Stimulated activated CD8-positive, alpha-beta memory T cell treated with anti-CD3 and anti-CD28 coated beads, Interleukin-15, amount 100 ng/mL, for 24 hours (primary cell): ENCODE measurements around the gene RNF220.
A peak's percentile ranks its signal among the peaks of the same experiment; 100 is the strongest.
"Not testable (repeated sequence)": the region's sequence is repeated elsewhere in the genome, so short reads cannot be mapped to it uniquely, and the experiment has no call there.

Experiments
- DNase-seq: peaks from one replicate; pipeline ENCODE4 v3.0.0-alpha.2; 2020; ENCODE audit warnings: low read depth

RNF220 gene

GRCh38 chr1:44654621-44655187, 249.6 kb downstream of the RNF220 start:
- DNase-seq = no peak

GRCh38 chr1:44655609-44656008, 250.6 kb downstream of the RNF220 start:
- no peak for DNase-seq

GRCh38 chr1:44659566-44659965, 254.5 kb downstream of the RNF220 start:
- no peak for DNase-seq

GRCh38 chr1:44660176-44660575, 255.1 kb downstream of the RNF220 start:
- DNase-seq = no peak

- no peak for DNase-seq
Measured at GRCh38 chr1:44661781-44662682, 257.0 kb downstream of the RNF220 start.

GRCh38 chr1:44662683-44663030, 257.6 kb downstream of the RNF220 start:
- no peak for DNase-seq

- no peak for DNase-seq
Measured at GRCh38 chr1:44663417-44663816, 258.4 kb downstream of the RNF220 start.

GRCh38 chr1:44664730-44665370, 259.8 kb downstream of the RNF220 start:
- no peak for DNase-seq

GRCh38 chr1:44666719-44667118, 261.7 kb downstream of the RNF220 start:
- DNase-seq = not testable (repeated sequence)

GRCh38 chr1:44670751-44671640, 265.9 kb downstream of the RNF220 start:
- DNase-seq = no peak

- no peak for DNase-seq
Measured at GRCh38 chr1:44672254-44672955, 267.4 kb downstream of the RNF220 start.

- no peak for DNase-seq
Measured at GRCh38 chr1:44672961-44673674, 268.1 kb downstream of the RNF220 start.

- no peak for DNase-seq
Measured at GRCh38 chr1:44673675-44674112, 268.6 kb downstream of the RNF220 start.

GRCh38 chr1:44674113-44675000, 269.3 kb downstream of the RNF220 start, which contains the start of the genes ARMH1 and TMEM53:
TSS of gene ARMH1 (plus strand) at chr1:44674714. CDS start at chr1:44689698, 14,984 bp downstream.
TSS of gene TMEM53 (minus strand) at chr1:44674481. CDS start at chr1:44674391, 90 bp downstream.
- DNase-seq = peak; percentile 85

GRCh38 chr1:44675186-44675585, 270.1 kb downstream of the RNF220 start:
- DNase-seq = no peak

- DNase-seq = no peak
Measured at GRCh38 chr1:44676484-44677200, 271.6 kb downstream of the RNF220 start.

GRCh38 chr1:44677201-44677766, 272.2 kb downstream of the RNF220 start:
- DNase-seq = no peak

GRCh38 chr1:44678120-44678519, 273.1 kb downstream of the RNF220 start:
- no peak for DNase-seq
